Right lobe of liver (tissue), 6 donors: ENCODE results near the gene ETHE1. TPM values are rescaled to one million over a fixed set of nuclear protein-coding genes. Genes with fewer than 3 reads are reported as not detected.

ENCODE experiments used
- ATAC-seq, 4 donors: fragments of 200-7000 bp; cut with Tn5 transposase; one replicate each; pipeline ENCODE4 v1.9.1; 2020; ENCODE audit warnings: mild to moderate bottlenecking in 4 of 4, moderate library complexity in 4 of 4
- DNase-seq, 3 donors: peaks; one replicate each; pipeline ENCODE4 v3.0.0-alpha.2; 2020
- H3K27ac ChIP-seq, 3 donors: fragments of 200-600 bp; one replicate each; pipeline ENCODE4 v1.8.0; 2022
- H3K27me3 ChIP-seq, 2 donors: fragments of 200-600 bp; one replicate each; pipeline ENCODE4 v1.8.0; 2022
- H3K36me3 ChIP-seq, 4 donors: fragments of 200-600 bp; sonication (generic) in 1 of 4; one replicate each; pipeline versions ENCODE4 v1.5.1 to v1.8.0; 2017 to 2022; ENCODE audit warnings: control low read depth in 1 of 4
- H3K4me1 ChIP-seq, 4 donors: fragments of 200-600 bp; sonication (generic) in 1 of 4; one replicate each; pipeline versions ENCODE4 v1.5.1 to v1.8.0; 2017 to 2022; ENCODE audit warnings: control low read depth in 1 of 4
- H3K4me3 ChIP-seq, 3 donors: fragments of 200-600 bp; one replicate each; pipeline ENCODE4 v1.8.0; 2022
- H3K9me3 ChIP-seq, 4 donors: fragments of 200-600 bp; sonication (generic) in 1 of 4; one replicate each; pipeline versions ENCODE4 v1.5.1 to v1.8.0; 2017 to 2022; ENCODE audit warnings: control low read depth in 1 of 4
- POLR2A ChIP-seq: fragments of 450-650 bp; IDR thresholded peaks from one replicate; pipeline ENCODE4 v1.6.1; 2017; ENCODE audit warnings: antibody characterized with exemption, mild to moderate bottlenecking
- WGBS: methylation state at CpG from one replicate; pipeline ENCODE4 v1.1.6; 2018; ENCODE audit warnings: low coverage, low lambda C conversion rate; ENCODE audit not compliant: insufficient coverage; ENCODE audit errors: missing lambda C conversion rate; 5-methylcytosine and 5-hydroxymethylcytosine counted together
- intact Hi-C, 2 donors: fragments of 100-400 bp; cut with DNase I; formaldehyde crosslinking; loops; one replicate each; pipeline versions ENCODE4 v1.11.2 to v1.14.1; 2022
- total RNA-seq, 6 experiments: library from RNA; depleted of rRNA in 2 of 6; stranded (reverse); fragments of >200 nt in 2 of 6; fragmentation: NEBNext Ultra II Directional in 3 of 6; extraction: Animal tissue kit (Norgen Biotek cat#: 25700) in 3 of 6; gene quantifications; one replicate each; pipeline versions ENCODE4 v1.1.0 to v1.2.4, GENCODE V29; 2016 to 2023
- TF ChIP-seq, protein P1 (sequence below), 4 donors: fragments of 200-600 bp in 3 of 4; fragments of 450-650 bp in 1 of 4; IDR thresholded peaks; one replicate each; pipeline versions ENCODE4 v1.5.1 to v1.8.0; 2016 to 2022; ENCODE audit warnings: antibody characterized with exemption in 4 of 4, mild to moderate bottlenecking in 2 of 4
- donor health status: DM: no; HTN: yes; CAD: no.
- donor health status: DM: no; HTN: no; CAD: no.
- donor health status: DM: no; HTN: no; CAD: no.
- donor health status: DM: no; HTN: yes; CAD: no.
- donor health status: DM: no; HTN: yes; CAD: no.

ETHE1 gene
- total RNA-seq, 6 experiments from 2014 or later = 26.4 to 60.8 (median 46.3) TPM

DNA sequence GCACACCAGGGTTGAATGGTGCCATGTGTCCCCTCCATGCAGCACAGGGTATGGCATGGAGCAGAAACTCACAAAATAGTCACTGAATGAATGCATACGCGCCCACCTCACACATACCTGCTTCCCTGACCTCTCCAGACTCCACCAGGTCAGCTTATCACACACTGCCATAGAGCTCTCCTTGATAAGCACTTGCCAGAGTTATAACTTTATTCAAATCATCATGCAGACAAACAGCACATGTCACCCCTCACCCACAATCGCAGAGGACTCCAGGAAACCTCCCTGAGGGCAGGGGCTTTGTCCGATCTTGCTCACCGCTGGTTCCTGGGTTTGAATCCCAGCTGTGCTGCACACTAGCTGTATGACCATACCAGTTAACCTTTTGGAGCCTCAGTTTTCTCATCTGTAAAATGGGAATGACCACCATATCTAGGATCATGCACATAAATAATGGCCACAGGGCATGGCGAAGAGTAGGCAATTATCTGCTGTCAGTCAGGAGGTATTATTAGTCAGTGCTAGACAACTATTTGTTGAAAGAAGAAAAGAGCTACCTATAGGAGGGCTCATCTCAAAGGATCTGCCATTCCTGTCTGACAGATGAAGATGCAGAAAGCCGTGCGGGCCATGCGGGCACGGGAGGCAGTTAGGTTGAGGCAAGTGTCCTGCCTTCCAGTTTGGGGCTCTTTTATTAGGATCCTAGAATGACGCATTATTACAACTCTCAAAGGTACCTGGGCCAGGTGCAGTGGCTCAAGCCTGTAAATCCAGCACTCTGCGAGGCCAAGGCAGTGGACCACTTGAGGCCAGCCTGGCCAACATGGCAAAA is 34.4 kb upstream of the ETHE1 start:
- Histone ChIP-seq H3K4me1 (no peaks in the 10 kb centered on the region), H3K9me3 (no peaks in the 10 kb centered on the region), H3K27me3 (no peaks in the 10 kb centered on the region), H3K36me3 (no peaks in the 10 kb centered on the region), H3K4me3 (no peak overlapping the region), H3K27ac (no peak overlapping the region)
- intact Hi-C loops = no loop called here
- DNase-seq = no peak
- TF ChIP-seq POLR2A = no peak
- TF ChIP-seq, protein P1, sequence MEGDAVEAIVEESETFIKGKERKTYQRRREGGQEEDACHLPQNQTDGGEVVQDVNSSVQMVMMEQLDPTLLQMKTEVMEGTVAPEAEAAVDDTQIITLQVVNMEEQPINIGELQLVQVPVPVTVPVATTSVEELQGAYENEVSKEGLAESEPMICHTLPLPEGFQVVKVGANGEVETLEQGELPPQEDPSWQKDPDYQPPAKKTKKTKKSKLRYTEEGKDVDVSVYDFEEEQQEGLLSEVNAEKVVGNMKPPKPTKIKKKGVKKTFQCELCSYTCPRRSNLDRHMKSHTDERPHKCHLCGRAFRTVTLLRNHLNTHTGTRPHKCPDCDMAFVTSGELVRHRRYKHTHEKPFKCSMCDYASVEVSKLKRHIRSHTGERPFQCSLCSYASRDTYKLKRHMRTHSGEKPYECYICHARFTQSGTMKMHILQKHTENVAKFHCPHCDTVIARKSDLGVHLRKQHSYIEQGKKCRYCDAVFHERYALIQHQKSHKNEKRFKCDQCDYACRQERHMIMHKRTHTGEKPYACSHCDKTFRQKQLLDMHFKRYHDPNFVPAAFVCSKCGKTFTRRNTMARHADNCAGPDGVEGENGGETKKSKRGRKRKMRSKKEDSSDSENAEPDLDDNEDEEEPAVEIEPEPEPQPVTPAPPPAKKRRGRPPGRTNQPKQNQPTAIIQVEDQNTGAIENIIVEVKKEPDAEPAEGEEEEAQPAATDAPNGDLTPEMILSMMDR (IDR thresholded peaks at IDR 0.05) = no peak
- 73% methylated on average over 4 of the region's 12 CpGs for WGBS
- ATAC-seq = no peak

DNA sequence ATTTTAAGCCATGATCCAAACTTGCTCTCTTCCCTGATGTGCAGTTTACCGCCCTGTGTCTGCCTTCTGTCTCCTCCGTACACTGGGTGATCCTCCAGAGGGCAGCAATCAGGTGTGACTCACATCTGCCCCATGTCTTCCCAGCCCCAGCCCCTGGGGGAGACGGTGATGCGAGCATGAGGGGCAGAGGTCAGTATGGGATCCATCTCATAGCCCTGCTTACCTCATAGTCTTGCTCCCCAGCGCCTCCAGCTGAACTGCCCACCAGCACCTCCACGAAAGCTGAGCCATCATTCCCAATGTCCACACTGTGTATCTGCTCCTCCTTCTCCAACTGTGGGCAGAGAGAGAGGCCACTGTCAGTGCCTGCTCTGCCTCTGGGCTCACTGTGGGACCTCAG is 33.7 kb upstream of the ETHE1 start:
- no peak overlapping the region for H3K4me3 ChIP-seq
- H3K9me3 ChIP-seq = no peaks in the 10 kb centered on the region
- H3K4me1 ChIP-seq = no peaks in the 10 kb centered on the region
- TF ChIP-seq, protein P1 (IDR thresholded peaks at IDR 0.05) = no peak
- TF ChIP-seq POLR2A = no peak
- H3K27ac ChIP-seq = no peak overlapping the region
- no peaks in the 10 kb centered on the region for H3K27me3 ChIP-seq
- ATAC-seq (peak in 1 of 4 donors; percentile 20), DNase-seq (no peak)
- WGBS = 83% methylated on average over 3 of the region's 6 CpGs
- intact Hi-C loops = no loop called here
- H3K36me3 ChIP-seq = no peaks in the 10 kb centered on the region

DNA sequence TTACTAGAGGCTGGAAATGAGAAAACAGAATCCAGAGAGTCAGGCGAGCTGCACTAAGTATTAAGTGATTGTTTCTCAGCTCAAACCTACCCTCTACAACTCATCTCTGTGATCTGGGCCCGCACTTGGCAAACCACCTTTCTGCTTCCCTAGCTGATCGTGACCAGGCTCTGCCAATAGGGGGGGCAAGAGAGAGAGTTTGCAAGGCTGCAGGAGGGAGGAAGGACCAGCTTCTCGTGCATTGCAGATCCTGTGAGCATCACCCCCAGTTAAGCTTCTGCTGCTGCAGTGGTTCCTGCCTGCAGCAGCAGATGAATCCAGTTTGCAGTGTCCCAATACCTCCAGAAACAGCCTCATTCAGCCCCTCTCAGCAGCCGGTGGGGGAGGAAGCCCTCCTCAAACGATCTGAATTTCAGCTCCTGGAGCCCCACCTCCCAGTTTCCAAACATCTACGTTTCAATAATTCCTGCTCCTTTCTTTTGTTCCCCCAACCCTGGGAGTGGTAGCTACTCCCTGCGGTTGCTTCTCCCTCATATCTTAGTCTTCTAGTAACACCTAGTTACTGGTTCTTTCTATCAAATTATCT is 28.3 kb upstream of the ETHE1 start:
- peak; percentile 79 to 95 (median 92) for ATAC-seq
- intact Hi-C loops = loop anchor here in 1 of 2 donors (10.0 kb wide), 1 partner anchor 100 kb away; no protein-coding TSS in a partner anchor
- TF ChIP-seq, protein P1 (IDR thresholded peaks at IDR 0.05) = peak; percentile 60 to 76 (median 74)
- TF ChIP-seq POLR2A = no peak

DNA sequence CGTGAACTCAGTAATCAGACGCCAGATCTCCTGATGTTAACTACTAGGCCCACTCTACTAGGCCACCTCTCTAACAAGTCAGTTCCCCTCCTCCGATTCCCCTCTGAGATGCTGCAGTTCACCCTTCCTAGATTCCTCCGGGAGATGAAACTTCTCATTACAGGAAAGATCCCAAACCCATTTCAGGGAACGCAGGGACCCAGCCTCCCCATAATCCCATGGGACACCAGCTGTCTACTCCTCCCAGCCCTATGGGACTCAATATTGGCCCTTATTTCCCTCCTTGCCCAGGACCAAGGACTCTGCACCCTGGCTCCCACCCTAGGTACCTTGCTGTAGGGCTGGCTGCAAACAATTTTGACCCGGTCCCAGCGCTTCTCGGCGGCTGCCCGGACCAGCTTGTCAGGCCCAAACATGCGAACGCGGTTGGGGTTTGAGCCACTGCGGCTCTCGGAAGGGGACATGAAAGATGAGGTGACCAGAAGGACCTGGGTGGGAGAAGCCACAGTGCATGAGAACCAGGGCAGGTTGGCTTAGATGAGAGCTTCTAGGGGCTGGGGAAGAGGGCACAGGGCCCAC is 27.4 kb upstream of the ETHE1 start:
- WGBS = 91% methylated on average over 13 of the region's 15 CpGs
- Histone ChIP-seq H3K4me3 (no peak overlapping the region), H3K27me3 (no peaks in the 10 kb centered on the region), H3K9me3 (no peaks in the 10 kb centered on the region), H3K36me3 (peaks cover 0 to 21% (median 0%) of the 10 kb centered on the region in 4 donors), H3K27ac (no peak overlapping the region), H3K4me1 (no peaks in the 10 kb centered on the region)
- intact Hi-C loops = loop anchor here in 1 of 2 donors (10.0 kb wide), 1 partner anchor 100 kb away; no protein-coding TSS in a partner anchor
- no peak for ATAC-seq
- TF ChIP-seq, protein P1 (IDR thresholded peaks at IDR 0.05) = no peak
- no peak for TF ChIP-seq POLR2A
- DNase-seq = no peak

More for the DNA sequence above, 28.3 kb upstream of the ETHE1 start:
- H3K4me1 ChIP-seq = no peaks in the 10 kb centered on the region
- WGBS = 49% methylated on average over 6 of the region's 8 CpGs
- H3K27ac ChIP-seq = no peak overlapping the region
- no peak overlapping the region for H3K4me3 ChIP-seq
- H3K27me3 ChIP-seq = no peaks in the 10 kb centered on the region
- H3K36me3 ChIP-seq = peaks cover 0 to 21% (median 0%) of the 10 kb centered on the region in 4 donors
- H3K9me3 ChIP-seq = no peaks in the 10 kb centered on the region
- DNase-seq = peak; percentile 64 to 76 (median 70)
